ENCODE results near the gene PRKG1. TPM values are rescaled to one million over a fixed set of nuclear protein-coding genes. Genes with fewer than 3 reads are reported as not detected.

Gene PRKG1
- total and polyA plus RNA-seq, 12 donors: 3.8 to 48.1 (median 29.9) TPM

- Histone ChIP-seq H3K27ac (no peak overlapping the region), H3K4me3 (no peak overlapping the region), H3K27me3 (no peaks in the 10 kb centered on the region), H3K4me1 (peaks cover 0 to 17% (median 8%) of the 10 kb centered on the region in 9 donors), H3K9me3 (no peaks in the 10 kb centered on the region), H3K36me3 (no peaks in the 10 kb centered on the region)
- intact Hi-C loops (cut with DNase I): no loop called here
- DNase-seq (no peak), ATAC-seq (no peak)
- 41 to 49% methylated on average over 2 of the region's 2 CpGs for WGBS, 2 donors
- no peak for TF ChIP-seq CTCF (IDR thresholded peaks at IDR 0.05)
Measured at GRCh38 chr10:51468424-51468823, 394.1 kb downstream of the PRKG1 start.

- no peaks in the 10 kb centered on the region for H3K27me3 ChIP-seq
- H3K4me1 ChIP-seq: peaks cover 0 to 15% (median 8%) of the 10 kb centered on the region in 9 donors
- no peak overlapping the region for H3K4me3 ChIP-seq
- ATAC-seq: no peak
- TF ChIP-seq CTCF (IDR thresholded peaks at IDR 0.05): no peak
- H3K27ac ChIP-seq: no peak overlapping the region
- WGBS, 2 donors: 94% methylated on average over 2 of the region's 2 CpGs
- DNase-seq: no peak
- no peaks in the 10 kb centered on the region for H3K36me3 ChIP-seq
- H3K9me3 ChIP-seq: no peaks in the 10 kb centered on the region
- intact Hi-C loops (cut with DNase I): no loop called here
Measured at GRCh38 chr10:51469686-51470085, 395.4 kb downstream of the PRKG1 start.

GRCh38 chr10:51471271-51471670 lies 397.0 kb downstream of the PRKG1 start:
- no peaks in the 10 kb centered on the region for H3K9me3 ChIP-seq
- no peaks in the 10 kb centered on the region for H3K27me3 ChIP-seq
- 69 to 74% methylated on average over 4 of the region's 4 CpGs for WGBS, 2 donors
- peaks cover 0 to 14% (median 8%) of the 10 kb centered on the region in 9 donors for H3K4me1 ChIP-seq
- intact Hi-C loops (cut with DNase I): no loop called here
- H3K4me3 ChIP-seq: no peak overlapping the region
- no peaks in the 10 kb centered on the region for H3K36me3 ChIP-seq
- ATAC-seq (no peak), DNase-seq (no peak)
- H3K27ac ChIP-seq: no peak overlapping the region
- TF ChIP-seq CTCF (IDR thresholded peaks at IDR 0.05): no peak

- Histone ChIP-seq H3K27ac (no peak overlapping the region), H3K36me3 (no peaks in the 10 kb centered on the region), H3K27me3 (no peaks in the 10 kb centered on the region), H3K4me1 (peaks cover 0 to 5% (median under 1%) of the 10 kb centered on the region in 9 donors), H3K4me3 (no peak overlapping the region), H3K9me3 (no peaks in the 10 kb centered on the region)
- 82 to 86% methylated on average over 1 of the region's 1 CpG for WGBS, 2 donors
- ATAC-seq: no peak
- no peak for TF ChIP-seq CTCF (IDR thresholded peaks at IDR 0.05)
- intact Hi-C loops (cut with DNase I): no loop called here
- DNase-seq: no peak
Measured at GRCh38 chr10:51472154-51472553, 397.9 kb downstream of the PRKG1 start.
